Upper lobe of right lung (tissue), 1 donor: Measurements from ENCODE around the gene RASSF1. TPM values are rescaled to one million over a fixed set of nuclear protein-coding genes. Genes with fewer than 3 reads are reported as not detected.
"Not testable (repeated sequence)": the region's sequence is repeated elsewhere in the genome, so short reads cannot be mapped to it uniquely, and the experiment has no call there.

Experiments used
- ATAC-seq: fragments of 200-7000 bp; cut with Tn5 transposase; one replicate; pipeline ENCODE4 v1.9.1; 2020; ENCODE audit warnings: mild to moderate bottlenecking, moderate library complexity
- DNase-seq: peaks from one replicate; pipeline ENCODE4 v3.0.0-alpha.2; 2020
- H3K27ac ChIP-seq: fragments of 200-600 bp; one replicate; pipeline ENCODE4 v1.8.0; 2022
- H3K27me3 ChIP-seq: fragments of 200-600 bp; one replicate; pipeline ENCODE4 v1.8.0; 2022; ENCODE audit warnings: mild to moderate bottlenecking
- H3K36me3 ChIP-seq: fragments of 200-600 bp; one replicate; pipeline ENCODE4 v1.8.0; 2022
- H3K4me1 ChIP-seq: fragments of 200-600 bp; one replicate; pipeline ENCODE4 v1.8.0; 2022
- H3K4me3 ChIP-seq: fragments of 200-600 bp; one replicate; pipeline ENCODE4 v1.8.0; 2022; ENCODE audit warnings: mild to moderate bottlenecking
- H3K9me3 ChIP-seq: fragments of 200-600 bp; one replicate; pipeline ENCODE4 v1.8.0; 2022
- CTCF ChIP-seq: fragments of 200-600 bp; IDR thresholded peaks from one replicate; pipeline ENCODE4 v1.8.0; 2022; ENCODE audit warnings: antibody characterized with exemption
- intact Hi-C: fragments of 100-400 bp; cut with DNase I; formaldehyde crosslinking; loops from one replicate; pipeline ENCODE4 v1.11.0; 2022
- total RNA-seq: library from RNA; stranded (reverse); fragmentation: NEBNext Ultra II Directional; extraction: Animal tissue kit (Norgen Biotek cat#: 25700); gene quantifications from one replicate; pipeline ENCODE4 v1.2.1, GENCODE V29; 2021
- donor health status: DM: no; HTN: yes; CAD: no; lungs with severe emphysema.

RASSF1 gene
- total RNA-seq, 1 donor from 2014 or later = 39.1 TPM

GRCh38 chr3:50288387-50289007, 52.1 kb downstream of the RASSF1 start:
- Histone ChIP-seq H3K4me1 (peaks cover 16% of the 10 kb centered on the region), H3K36me3 (peaks cover 31% of the 10 kb centered on the region), H3K4me3 (no peak overlapping the region), H3K27me3 (no peaks in the 10 kb centered on the region), H3K9me3 (no peaks in the 10 kb centered on the region), H3K27ac (no peak overlapping the region)
- intact Hi-C loops = no loop called here
- ATAC-seq (no peak), DNase-seq (no peak)
- no peak for TF ChIP-seq CTCF

- Histone ChIP-seq H3K9me3 (no peaks in the 10 kb centered on the region), H3K27me3 (no peaks in the 10 kb centered on the region), H3K4me1 (peaks cover 9% of the 10 kb centered on the region), H3K4me3 (no peak overlapping the region), H3K27ac (no peak overlapping the region), H3K36me3 (peaks cover 31% of the 10 kb centered on the region)
- TF ChIP-seq CTCF = no peak
- DNase-seq (no peak), ATAC-seq (no peak)
- intact Hi-C loops = no loop called here
Observed at GRCh38 chr3:50287262-50287661, 53.4 kb downstream of the RASSF1 start.

- no peaks in the 10 kb centered on the region for H3K27me3 ChIP-seq
- peaks cover 8% of the 10 kb centered on the region for H3K4me1 ChIP-seq
- H3K4me3 ChIP-seq = no peak overlapping the region
- TF ChIP-seq CTCF = no peak
- DNase-seq = no peak
- intact Hi-C loops = no loop called here
- no peak overlapping the region for H3K27ac ChIP-seq
- H3K36me3 ChIP-seq = peaks cover 31% of the 10 kb centered on the region
- no peaks in the 10 kb centered on the region for H3K9me3 ChIP-seq
- no peak for ATAC-seq
Observed at GRCh38 chr3:50286322-50287227, 54.1 kb downstream of the RASSF1 start.

GRCh38 chr3:50284121-50284520, 56.5 kb downstream of the RASSF1 start:
- ATAC-seq, H3K27me3 ChIP-seq, H3K9me3 ChIP-seq, H3K4me1 ChIP-seq, H3K27ac ChIP-seq, intact Hi-C loops, H3K4me3 ChIP-seq, DNase-seq: not testable (repeated sequence)
- H3K36me3 ChIP-seq = peaks cover 18% of the 10 kb centered on the region

Other genes with a start within 250 kb of the RASSF1 start
- gene SEMA3F, start 185.5 kb downstream of the RASSF1 start, total RNA-seq = 65.6 TPM
- gene GNAT1, start 149.2 kb downstream of the RASSF1 start, total RNA-seq = not detected
- gene SLC38A3, start 135.6 kb downstream of the RASSF1 start, total RNA-seq = not detected
- gene GNAI2, start 104.6 kb downstream of the RASSF1 start, total RNA-seq = 321 TPM
- 120 TPM for gene SEMA3B, start 71.7 kb downstream of the RASSF1 start, total RNA-seq
- gene LSMEM2, start 61.7 kb downstream of the RASSF1 start, total RNA-seq = not detected
- 77.0 TPM for gene IFRD2, start 48.4 kb downstream of the RASSF1 start, total RNA-seq
- 2.8 TPM for gene HYAL3, start 41.4 kb downstream of the RASSF1 start, total RNA-seq
- gene NAA80, start 41.4 kb downstream of the RASSF1 start, total RNA-seq = 12.5 TPM
- 78.8 TPM for gene HYAL1, start 37.3 kb downstream of the RASSF1 start, total RNA-seq
- 303 TPM for gene HYAL2, start 18.1 kb downstream of the RASSF1 start, total RNA-seq
- 29.2 TPM for gene TUSC2, start 12.6 kb downstream of the RASSF1 start, total RNA-seq
- 2.8 TPM for gene ZMYND10, start 4.9 kb upstream of the RASSF1 start, total RNA-seq
- 21.6 TPM for gene NPRL2, start 9.9 kb upstream of the RASSF1 start, total RNA-seq
- gene CYB561D2, start 10.0 kb upstream of the RASSF1 start, total RNA-seq = 23.9 TPM
- gene TMEM115, start 18.7 kb upstream of the RASSF1 start, total RNA-seq = 40.1 TPM
- 119 TPM for gene CACNA2D2, start 162.8 kb upstream of the RASSF1 start, total RNA-seq
- 6.9 TPM for gene C3orf18, start 226.9 kb upstream of the RASSF1 start, total RNA-seq
- 28.3 TPM for gene HEMK1, start 228.7 kb upstream of the RASSF1 start, total RNA-seq